PC-9 (cell line): Measurements from ENCODE around the gene OR13C3. TPM values are rescaled to one million over a fixed set of nuclear protein-coding genes. Genes with fewer than 3 reads are reported as not detected.

ENCODE experiments used
- Bru-seq: library from RNA; stranded (reverse); fragments of 400-500 nt; gene quantifications from one replicate; lab custom pipeline; 2021; lab: Mats Ljungman, UMichigan
- BruChase-seq, 2 experiments: library from RNA; stranded (reverse); fragments of 400-500 nt; gene quantifications; one replicate each; lab custom pipeline; 2021; lab: Mats Ljungman, UMichigan
- BruUV-seq: library from RNA; stranded (reverse); fragments of 400-500 nt; replicated peaks from 2 replicates; lab custom pipeline; 2021; lab: Mats Ljungman, UMichigan
- CTCF ChIA-PET: fragments of 300-600 bp; sonication (Branson Sonifier 250); formaldehyde crosslinking; loops from one replicate; lab custom pipeline; 2022; ENCODE audit warnings: antibody characterized with exemption; lab: Charles Lee
- POLR2A ChIA-PET: fragments of 300-600 bp; sonication (Branson Sonifier 250); formaldehyde crosslinking; loops from one replicate; lab custom pipeline; 2022; ENCODE audit warnings: antibody characterized with exemption; ENCODE audit not compliant: unreplicated experiment; lab: Charles Lee
- DNase-seq, 2 experiments: peaks; one replicate each; pipeline versions ENCODE4 v3.0.0 to v3.0.0-alpha.2; 2015 to 2022; ENCODE audit warnings: mixed read lengths in 1 of 2
- H2AFZ ChIP-seq: fragments of 200-600 bp; sonication (generic); 2 replicates; pipeline ENCODE4 v1.8.1; 2017; ENCODE audit warnings: antibody characterized with exemption
- H3F3A ChIP-seq: fragments of 200-600 bp; sonication (generic); 2 replicates; pipeline ENCODE4 v1.8.1; 2017; ENCODE audit warnings: antibody characterized with exemption, mild to moderate bottlenecking, low read depth; ENCODE audit not compliant: insufficient read depth
- H3K27ac ChIP-seq: fragments of 200-600 bp; sonication (generic); 2 replicates; pipeline ENCODE4 v1.6.1; 2016; ENCODE audit warnings: mixed run types
- H3K27me3 ChIP-seq: fragments of 200-600 bp; sonication (generic); 2 replicates; pipeline ENCODE4 v1.6.1; 2016; ENCODE audit warnings: low read depth, mixed run types; ENCODE audit not compliant: insufficient read depth
- H3K36me3 ChIP-seq: fragments of 200-600 bp; sonication (generic); 2 replicates; pipeline ENCODE4 v1.6.1; 2016; ENCODE audit warnings: low read depth, mixed run types
- H3K4me1 ChIP-seq: fragments of 200-600 bp; sonication (generic); replicated peaks from 2 replicates; pipeline ENCODE4 v1.6.1; 2016; ENCODE audit warnings: mixed run types; ENCODE audit not compliant: insufficient read depth
- H3K4me2 ChIP-seq: fragments of 200-600 bp; sonication (generic); 2 replicates; pipeline ENCODE4 v1.6.1; 2017; ENCODE audit warnings: mixed run types
- H3K4me3 ChIP-seq: fragments of 200-600 bp; sonication (generic); 2 replicates; pipeline ENCODE4 v1.6.1; 2016; ENCODE audit warnings: mixed run types
- H3K79me2 ChIP-seq: fragments of 200-600 bp; sonication (generic); 2 replicates; pipeline ENCODE4 v1.6.1; 2017; ENCODE audit warnings: low read depth, mixed run types
- H3K9me2 ChIP-seq: fragments of 200-600 bp; sonication (generic); 2 replicates; pipeline ENCODE4 v1.8.1; 2017; ENCODE audit warnings: mild to moderate bottlenecking; ENCODE audit not compliant: insufficient read depth
- H3K9me3 ChIP-seq: fragments of 200-600 bp; sonication (generic); 2 replicates; pipeline ENCODE4 v1.8.1; 2016; ENCODE audit warnings: low read depth; ENCODE audit not compliant: insufficient read depth
- H4K20me1 ChIP-seq: fragments of 200-600 bp; sonication (generic); 2 replicates; pipeline ENCODE4 v1.8.1; 2017; ENCODE audit not compliant: insufficient read depth
- EZH2 ChIP-seq: fragments of 200-600 bp; sonication (generic); IDR thresholded peaks from 2 replicates; pipeline ENCODE4 v1.8.0; 2017; ENCODE audit warnings: antibody characterized with exemption, low read depth
- intact Hi-C: fragments of 100-400 bp; cut with micrococcal nuclease; formaldehyde crosslinking; loops from one replicate; pipeline ENCODE4 v1.10.0; 2022; ENCODE audit not compliant: unreplicated experiment
- long read RNA-seq: library from polyadenylated mRNA; stranded (forward); transcript quantifications from one replicate; pipeline ENCODE4 v2.0.0, GENCODE V29; 2022
- total RNA-seq: library from RNA; stranded (reverse); gene quantifications from 2 replicates; pipeline ENCODE4 v1.2.3, GENCODE V29; 2021
- TF ChIP-seq, protein P1 (sequence below): fragments of 200-600 bp; sonication (generic); conservative IDR thresholded peaks from 2 replicates; pipeline ENCODE4 v1.6.1; 2017; ENCODE audit warnings: mixed run types, antibody characterized with exemption, mild to moderate bottlenecking, moderate library complexity

OR13C3 gene
- not detected in 2 replicates for total RNA-seq
- Bru-seq, nascent RNA: not detected
- BruChase-seq, experiment 1, labeled RNA remaining after a 2-hour chase: not detected
- not detected for BruChase-seq, experiment 2, labeled RNA remaining after a 6-hour chase
- long read RNA-seq: 0 reads

DNA sequence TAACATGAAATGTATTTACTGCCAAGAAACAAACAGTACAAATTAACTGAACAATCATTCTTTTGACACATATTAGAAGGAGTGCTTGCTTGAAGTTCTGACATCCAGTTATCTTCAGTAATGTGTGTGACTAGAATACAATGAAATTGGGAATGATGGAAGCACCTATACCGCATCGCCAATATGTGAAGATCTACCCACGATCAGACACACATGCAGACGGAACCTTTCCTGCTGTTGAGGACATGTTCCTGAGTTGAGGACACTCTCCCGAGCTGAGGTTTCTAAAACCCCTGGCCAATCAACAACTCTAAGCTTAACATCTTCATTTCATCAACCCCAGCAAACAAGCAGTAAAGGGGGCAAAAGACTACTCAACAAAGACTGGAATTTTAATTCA, at the start of gene OR13C3:
Gene OR13C3 (minus strand): TSS at position 101 of the 400 bp plus-strand sequence. CDS start 133 bp downstream, outside the sequence.
- Histone ChIP-seq H3K36me3 (no peaks in the 10 kb centered on the region), H3K9me2 (no peaks in the 10 kb centered on the region), H3K9me3 (no peaks in the 10 kb centered on the region), H4K20me1 (no peaks in the 10 kb centered on the region), H3K27ac (no peak within 1 kb of the TSS), H3F3A (no peaks in the 10 kb centered on the region), H3K4me3 (no peak within 1 kb of the TSS), H3K4me2 (no peak within 1 kb of the TSS), H3K27me3 (no peaks in the 10 kb centered on the region), H3K4me1 (no peaks in the 10 kb centered on the region), H3K79me2 (no peaks in the 10 kb centered on the region), H2AFZ (no peak within 1 kb of the TSS)
- TF ChIP-seq, protein P1, sequence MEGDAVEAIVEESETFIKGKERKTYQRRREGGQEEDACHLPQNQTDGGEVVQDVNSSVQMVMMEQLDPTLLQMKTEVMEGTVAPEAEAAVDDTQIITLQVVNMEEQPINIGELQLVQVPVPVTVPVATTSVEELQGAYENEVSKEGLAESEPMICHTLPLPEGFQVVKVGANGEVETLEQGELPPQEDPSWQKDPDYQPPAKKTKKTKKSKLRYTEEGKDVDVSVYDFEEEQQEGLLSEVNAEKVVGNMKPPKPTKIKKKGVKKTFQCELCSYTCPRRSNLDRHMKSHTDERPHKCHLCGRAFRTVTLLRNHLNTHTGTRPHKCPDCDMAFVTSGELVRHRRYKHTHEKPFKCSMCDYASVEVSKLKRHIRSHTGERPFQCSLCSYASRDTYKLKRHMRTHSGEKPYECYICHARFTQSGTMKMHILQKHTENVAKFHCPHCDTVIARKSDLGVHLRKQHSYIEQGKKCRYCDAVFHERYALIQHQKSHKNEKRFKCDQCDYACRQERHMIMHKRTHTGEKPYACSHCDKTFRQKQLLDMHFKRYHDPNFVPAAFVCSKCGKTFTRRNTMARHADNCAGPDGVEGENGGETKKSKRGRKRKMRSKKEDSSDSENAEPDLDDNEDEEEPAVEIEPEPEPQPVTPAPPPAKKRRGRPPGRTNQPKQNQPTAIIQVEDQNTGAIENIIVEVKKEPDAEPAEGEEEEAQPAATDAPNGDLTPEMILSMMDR: no peak
- TF ChIP-seq EZH2: no peak
- intact Hi-C loops: no loop called here
- DNase-seq: no peak
- CTCF ChIA-PET: no interaction called here
- POLR2A ChIA-PET: no interaction called here
- BruUV-seq: no TSS peak

DNA sequence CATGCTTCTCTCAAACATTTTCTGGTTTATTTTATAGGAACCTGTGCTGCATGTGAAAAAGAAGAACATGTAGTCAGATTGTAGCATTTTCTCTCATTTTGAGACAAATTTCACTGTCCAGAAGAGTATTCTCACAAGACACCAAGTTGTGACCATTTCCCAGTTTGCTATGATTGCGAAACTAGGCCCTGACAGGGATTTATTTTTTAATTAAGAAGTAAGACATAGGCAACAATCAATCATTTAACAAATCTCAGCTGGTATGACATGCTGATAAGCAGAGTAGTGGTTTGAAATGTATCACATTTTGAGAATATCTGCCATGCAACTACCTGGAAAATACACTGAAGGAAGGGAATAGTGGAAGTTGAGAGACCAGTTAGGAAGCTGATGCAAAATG, 43.9 kb upstream of the OR13C3 start:
- Histone ChIP-seq H3K4me2 (no peak overlapping the region), H3F3A (no peaks in the 10 kb centered on the region), H3K36me3 (no peaks in the 10 kb centered on the region), H3K27me3 (no peaks in the 10 kb centered on the region), H3K79me2 (no peaks in the 10 kb centered on the region), H2AFZ (no peak overlapping the region), H3K9me3 (no peaks in the 10 kb centered on the region), H3K27ac (no peak overlapping the region), H3K4me1 (no peaks in the 10 kb centered on the region), H4K20me1 (no peaks in the 10 kb centered on the region), H3K9me2 (0 out of 2 replicates have a peak, but pooled peaks cover 6% of the 10 kb centered on the region), H3K4me3 (no peak overlapping the region)
- intact Hi-C loops: no loop called here
- TF ChIP-seq, protein P1: no peak
- no TSS peak for BruUV-seq
- CTCF ChIA-PET: no interaction called here
- no peak for DNase-seq
- POLR2A ChIA-PET: no interaction called here

DNA sequence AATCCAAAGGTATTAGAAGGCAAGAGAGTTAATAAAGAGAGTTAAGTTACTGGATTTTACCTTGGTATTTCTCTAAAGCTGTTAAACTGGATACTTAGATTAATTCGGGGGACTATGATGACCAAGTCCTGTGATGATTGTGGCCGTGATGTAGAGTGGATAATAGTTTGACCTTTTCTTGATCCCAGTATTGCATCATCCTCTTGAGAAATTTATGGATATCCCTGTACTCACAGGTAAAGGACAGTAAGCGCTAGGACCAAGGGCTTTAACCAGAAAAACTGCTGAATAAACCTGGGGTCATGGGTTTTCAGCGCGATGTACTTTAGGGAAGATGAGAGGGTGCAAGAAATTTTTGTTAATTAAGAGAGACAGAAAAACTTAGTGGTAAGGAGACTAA, 40.6 kb upstream of the OR13C3 start:
- TF ChIP-seq, protein P1: no peak
- no peak for TF ChIP-seq EZH2
- Histone ChIP-seq H2AFZ (no peak overlapping the region), H4K20me1 (no peaks in the 10 kb centered on the region), H3K79me2 (no peaks in the 10 kb centered on the region), H3K4me1 (no peaks in the 10 kb centered on the region), H3K27me3 (no peaks in the 10 kb centered on the region), H3K9me3 (no peaks in the 10 kb centered on the region), H3K9me2 (0 out of 2 replicates have a peak, but pooled peaks cover 6% of the 10 kb centered on the region), H3F3A (no peaks in the 10 kb centered on the region), H3K4me3 (no peak overlapping the region), H3K27ac (no peak overlapping the region), H3K36me3 (no peaks in the 10 kb centered on the region), H3K4me2 (no peak overlapping the region)
- no peak for DNase-seq
- BruUV-seq: no TSS peak
- intact Hi-C loops: no loop called here
- ChIA-PET CTCF (no interaction called here), POLR2A (no interaction called here)
